ENCODE results near the gene TNPO2. TPM values are rescaled to one million over a fixed set of nuclear protein-coding genes. Genes with fewer than 3 reads are reported as not detected.

Gene TNPO2
- total RNA-seq, 1 donor from 2014 or later = 76.3 TPM

GRCh38 chr19:12675399-12675798 lies 48.3 kb downstream of the TNPO2 start:
- Histone ChIP-seq H3K4me3 (ENCODE audit: insufficient read depth, low read depth, low read length) (no peak overlapping the region), H3K9me3 (ENCODE audit: insufficient read depth, low read depth, low read length) (no peaks in the 10 kb centered on the region), H3K9ac (ENCODE audit: low read length) (no peak overlapping the region), H3K79me2 (ENCODE audit: insufficient read depth, low read length) (peaks cover 30% of the 10 kb centered on the region), H3K27ac (ENCODE audit: low read depth, low read length) (no peak overlapping the region), H3K4me2 (ENCODE audit: low read length) (no peak overlapping the region), H4K20me1 (ENCODE audit: insufficient read depth, low read length) (peaks cover 31% of the 10 kb centered on the region), H3K4me1 (ENCODE audit: insufficient read depth, low read length) (peaks cover 3% of the 10 kb centered on the region), H3K27me3 (ENCODE audit: insufficient read depth, low read length) (no peaks in the 10 kb centered on the region), H2AFZ (ENCODE audit: low read depth, low read length) (no peak overlapping the region), H3K36me3 (ENCODE audit: insufficient read depth, low read length) (peaks cover 25% of the 10 kb centered on the region)
- Mint-ChIP-seq H3K36me3 (ENCODE audit: low read depth, unreplicated experiment) (peaks cover 15% of the 10 kb centered on the region), H3K9me3 (ENCODE audit: unreplicated experiment) (no peaks in the 10 kb centered on the region), H3K4me1 (ENCODE audit: low read depth, unreplicated experiment) (peaks cover 3% of the 10 kb centered on the region), H3K27me3 (ENCODE audit: low read depth, unreplicated experiment) (no peaks in the 10 kb centered on the region), H3K4me3 (ENCODE audit: unreplicated experiment) (no peak overlapping the region), H3K27ac (ENCODE audit: unreplicated experiment) (no peak overlapping the region)
- DNase-seq (ENCODE audit: low read depth) (no peak), FAIRE-seq (no peak)
- TF ChIP-seq EZH2 (IDR thresholded peaks at IDR 0.05; ENCODE audit: insufficient read depth, low read length) = no peak
- TF ChIP-seq CTCF (IDR thresholded peaks at IDR 0.05; ENCODE audit: insufficient read depth, low read depth, low read length) = no peak

GRCh38 chr19:12672744-12673143 lies 51.0 kb downstream of the TNPO2 start:
- Histone ChIP-seq H2AFZ (ENCODE audit: low read depth, low read length) (no peak overlapping the region), H3K27me3 (ENCODE audit: insufficient read depth, low read length) (no peaks in the 10 kb centered on the region), H3K4me3 (ENCODE audit: insufficient read depth, low read depth, low read length) (no peak overlapping the region), H3K36me3 (ENCODE audit: insufficient read depth, low read length) (peaks cover 19% of the 10 kb centered on the region), H3K4me2 (ENCODE audit: low read length) (no peak overlapping the region), H4K20me1 (ENCODE audit: insufficient read depth, low read length) (peaks cover 33% of the 10 kb centered on the region), H3K79me2 (ENCODE audit: insufficient read depth, low read length) (peaks cover 38% of the 10 kb centered on the region), H3K9ac (ENCODE audit: low read length) (no peak overlapping the region), H3K9me3 (ENCODE audit: insufficient read depth, low read depth, low read length) (no peaks in the 10 kb centered on the region), H3K4me1 (ENCODE audit: insufficient read depth, low read length) (peaks cover 14% of the 10 kb centered on the region), H3K27ac (ENCODE audit: low read depth, low read length) (no peak overlapping the region)
- Mint-ChIP-seq H3K4me1 (ENCODE audit: low read depth, unreplicated experiment) (peaks cover 13% of the 10 kb centered on the region), H3K4me3 (ENCODE audit: unreplicated experiment) (no peak overlapping the region), H3K27me3 (ENCODE audit: low read depth, unreplicated experiment) (no peaks in the 10 kb centered on the region), H3K27ac (ENCODE audit: unreplicated experiment) (no peak overlapping the region), H3K36me3 (ENCODE audit: low read depth, unreplicated experiment) (peaks cover 15% of the 10 kb centered on the region), H3K9me3 (ENCODE audit: unreplicated experiment) (no peaks in the 10 kb centered on the region)
- DNase-seq (ENCODE audit: low read depth) (no peak), FAIRE-seq (no peak)
- TF ChIP-seq CTCF (IDR thresholded peaks at IDR 0.05; ENCODE audit: insufficient read depth, low read depth, low read length) = no peak
- no peak for TF ChIP-seq EZH2 (IDR thresholded peaks at IDR 0.05; ENCODE audit: insufficient read depth, low read length)

GRCh38 chr19:12670159-12670928 lies 53.4 kb downstream of the TNPO2 start:
- Histone ChIP-seq H3K27me3 (ENCODE audit: insufficient read depth, low read length) (no peaks in the 10 kb centered on the region), H4K20me1 (ENCODE audit: insufficient read depth, low read length) (peaks cover 22% of the 10 kb centered on the region), H3K9ac (ENCODE audit: low read length) (peak overlapping the region; percentile 88), H2AFZ (ENCODE audit: low read depth, low read length) (peak overlapping the region; percentile 84), H3K4me1 (ENCODE audit: insufficient read depth, low read length) (peaks cover 21% of the 10 kb centered on the region), H3K4me2 (ENCODE audit: low read length) (peak overlapping the region; percentile 89), H3K9me3 (ENCODE audit: insufficient read depth, low read depth, low read length) (no peaks in the 10 kb centered on the region), H3K4me3 (ENCODE audit: insufficient read depth, low read depth, low read length) (peak overlapping the region; percentile 83), H3K27ac (ENCODE audit: low read depth, low read length) (peak overlapping the region; percentile 97), H3K79me2 (ENCODE audit: insufficient read depth, low read length) (peaks cover 50% of the 10 kb centered on the region), H3K36me3 (ENCODE audit: insufficient read depth, low read length) (peaks cover 11% of the 10 kb centered on the region)
- TF ChIP-seq EZH2 (IDR thresholded peaks at IDR 0.05; ENCODE audit: insufficient read depth, low read length) (no peak), CTCF (IDR thresholded peaks at IDR 0.05; ENCODE audit: insufficient read depth, low read depth, low read length) (no peak)
- H3K27ac Mint-ChIP-seq (ENCODE audit: unreplicated experiment) = peak overlapping the region; percentile 47
- no peak for FAIRE-seq
- DNase-seq (ENCODE audit: low read depth) = no peak
- H3K4me3 Mint-ChIP-seq (ENCODE audit: unreplicated experiment) = peak overlapping the region; percentile 98
- H3K27me3 Mint-ChIP-seq (ENCODE audit: low read depth, unreplicated experiment) = no peaks in the 10 kb centered on the region
- no peaks in the 10 kb centered on the region for H3K9me3 Mint-ChIP-seq (ENCODE audit: unreplicated experiment)
- H3K4me1 Mint-ChIP-seq (ENCODE audit: low read depth, unreplicated experiment) = peaks cover 25% of the 10 kb centered on the region
- H3K36me3 Mint-ChIP-seq (ENCODE audit: low read depth, unreplicated experiment) = peaks cover 9% of the 10 kb centered on the region

All from astrocyte (in vitro differentiated cells and primary cell).